ENCODE measurements around the gene SLC4A5.

SLC4A5 gene

GRCh38 chr2:74286725-74287124, 56.5 kb downstream of the SLC4A5 start:
- H3K4me3 ChIP-seq (replicated peaks; ENCODE audit: low read depth, low read length): no peak overlapping the region
- DNase-seq (ENCODE audit: extremely low read depth, low read depth): no peak
- no peak for TF ChIP-seq CTCF (IDR thresholded peaks at IDR 0.05; ENCODE audit: low read depth, low read length, missing control alignments)

GRCh38 chr2:74281141-74281975, 61.9 kb downstream of the SLC4A5 start:
- no peak overlapping the region for H3K4me3 ChIP-seq (replicated peaks; ENCODE audit: low read depth, low read length)
- TF ChIP-seq CTCF (IDR thresholded peaks at IDR 0.05; ENCODE audit: low read depth, low read length, missing control alignments): no peak
- no peak for DNase-seq (ENCODE audit: extremely low read depth, low read depth)

- DNase-seq (ENCODE audit: extremely low read depth, low read depth): no peak
- no peak overlapping the region for H3K4me3 ChIP-seq (replicated peaks; ENCODE audit: low read depth, low read length)
- no peak for TF ChIP-seq CTCF (IDR thresholded peaks at IDR 0.05; ENCODE audit: low read depth, low read length, missing control alignments)
Observed at GRCh38 chr2:74278694-74279093, 64.5 kb downstream of the SLC4A5 start.

- no peak for TF ChIP-seq CTCF (IDR thresholded peaks at IDR 0.05; ENCODE audit: low read depth, low read length, missing control alignments)
- DNase-seq (ENCODE audit: extremely low read depth, low read depth): no peak
- H3K4me3 ChIP-seq (replicated peaks; ENCODE audit: low read depth, low read length): no peak overlapping the region
Observed at GRCh38 chr2:74278176-74278575, 65.0 kb downstream of the SLC4A5 start.

GRCh38 chr2:74275228-74275627, 68.0 kb downstream of the SLC4A5 start:
- no peak for TF ChIP-seq CTCF (IDR thresholded peaks at IDR 0.05; ENCODE audit: low read depth, low read length, missing control alignments)
- H3K4me3 ChIP-seq (replicated peaks; ENCODE audit: low read depth, low read length): no peak overlapping the region
- no peak for DNase-seq (ENCODE audit: extremely low read depth, low read depth)

- no peak for TF ChIP-seq CTCF (IDR thresholded peaks at IDR 0.05; ENCODE audit: low read depth, low read length, missing control alignments)
- no peak overlapping the region for H3K4me3 ChIP-seq (replicated peaks; ENCODE audit: low read depth, low read length)
- DNase-seq (ENCODE audit: extremely low read depth, low read depth): no peak
Observed at GRCh38 chr2:74269667-74270066, 73.5 kb downstream of the SLC4A5 start.
